Lower leg skin (tissue), 3 donors: ENCODE data around the gene PAEP.

Experiments
- CTCF ChIP-seq, 3 donors: fragments of 450-650 bp; IDR thresholded peaks; one replicate each; pipeline ENCODE4 v1.5.1; 2016; ENCODE audit warnings: antibody characterized with exemption in 3 of 3, mild to moderate bottlenecking in 3 of 3, moderate library complexity in 2 of 3
- POLR2A ChIP-seq, 2 donors: fragments of 450-650 bp; IDR thresholded peaks; one replicate each; pipeline ENCODE4 v1.6.1; 2016 to 2017; ENCODE audit warnings: antibody characterized with exemption in 2 of 2, mild to moderate bottlenecking in 1 of 2, moderate library complexity in 1 of 2

- TF ChIP-seq CTCF (IDR thresholded peaks at IDR 0.05) (no peak), POLR2A (IDR thresholded peaks at IDR 0.05) (no peak)
These were observed 46.2 kb upstream of the PAEP start for GRCh38 chr9:135515083-135515951.
